H1 (cell line): ENCODE measurements around the gene PNPLA1. TPM values are rescaled to one million over a fixed set of nuclear protein-coding genes. Genes with fewer than 3 reads are reported as not detected.

Experiments used
- CTCF ChIA-PET: fragments of 300-600 bp; sonication (Branson Sonifier 250); formaldehyde crosslinking; loops from one replicate; lab custom pipeline; 2021; ENCODE audit not compliant: partially characterized antibody; lab: Charles Lee
- POLR2A ChIA-PET: fragments of 300-600 bp; sonication (Branson Sonifier 250); formaldehyde crosslinking; loops from one replicate; lab custom pipeline; 2021; ENCODE audit warnings: inconsistent platforms; ENCODE audit not compliant: partially characterized antibody; lab: Charles Lee
- DNase-seq, 2 experiments: peaks; one replicate each; pipeline versions ENCODE4 v3.0.0 to v3.0.0-alpha.2; 2010 to 2022; ENCODE audit warnings: low spot score in 2 of 2, low read depth in 1 of 2, mixed read lengths in 1 of 2
- FAIRE-seq: peaks from 2 replicates; lab custom pipeline; 2011; peaks lifted over from hg19 to GRCh38; lab: Jason Lieb, UNC
- H2AFZ ChIP-seq: 2 replicates; pipeline ENCODE4 v1.8.1; 2012; ENCODE audit warnings: low read length, inconsistent platforms
- H2AK5ac ChIP-seq: 2 replicates; pipeline ENCODE4 v1.6.1; 2013; ENCODE audit warnings: low read depth, low read length
- H2BK120ac ChIP-seq: replicated peaks from 2 replicates; pipeline ENCODE3; 2013; ENCODE audit warnings: low read depth, low read length, inconsistent platforms
- H2BK12ac ChIP-seq: 2 replicates; pipeline ENCODE4 v1.6.1; 2013; ENCODE audit warnings: low read depth, low read length
- H2BK15ac ChIP-seq: 2 replicates; pipeline ENCODE4 v1.6.1; 2013; ENCODE audit warnings: low read length
- H2BK20ac ChIP-seq: 2 replicates; pipeline ENCODE4 v1.6.1; 2013; ENCODE audit warnings: low read length
- H2BK5ac ChIP-seq: 2 replicates; pipeline ENCODE4 v1.6.1; 2013; ENCODE audit warnings: low read depth, low read length
- H3K14ac ChIP-seq: 2 replicates; pipeline ENCODE4 v1.6.1; 2013; ENCODE audit warnings: inconsistent platforms; ENCODE audit not compliant: insufficient read length
- H3K18ac ChIP-seq: 2 replicates; pipeline ENCODE4 v1.6.1; 2013; ENCODE audit warnings: low read length; ENCODE audit errors: extremely low read depth
- H3K23ac ChIP-seq: 2 replicates; pipeline ENCODE4 v1.6.1; 2013; ENCODE audit warnings: inconsistent platforms; ENCODE audit not compliant: insufficient read length
- H3K23me2 ChIP-seq: 2 replicates; pipeline ENCODE4 v1.6.1; 2013; ENCODE audit warnings: low read depth, low read length
- H3K27ac ChIP-seq: 2 replicates; pipeline ENCODE4 v1.6.1; 2011; ENCODE audit warnings: low read depth, low read length, inconsistent platforms
- H3K27me3 ChIP-seq, 4 experiments: replicated peaks in 1 of 4; 1 replicate in 1 of 4; 2 replicates in 3 of 4; pipeline versions ENCODE4 v1.6.1 to v1.8.1; 2011 to 2013; ENCODE audit warnings: low read length in 3 of 4, mild to moderate bottlenecking in 3 of 4, inconsistent platforms in 2 of 4, mixed read lengths in 2 of 4, moderate library complexity in 1 of 4; ENCODE audit not compliant: control insufficient read depth in 3 of 4, insufficient read depth in 3 of 4; ENCODE audit errors: extremely low read depth in 1 of 4
- H3K36me3 ChIP-seq, 4 experiments: 2 replicates each; pipeline versions ENCODE4 v1.6.1 to v1.8.1; 2011 to 2013; ENCODE audit warnings: mild to moderate bottlenecking in 4 of 4, low read length in 3 of 4, moderate library complexity in 2 of 4, control low read depth in 1 of 4, inconsistent platforms in 1 of 4; ENCODE audit not compliant: insufficient read depth in 4 of 4, control insufficient read depth in 2 of 4
- H3K4ac ChIP-seq: replicated peaks from 2 replicates; pipeline ENCODE3; 2013; ENCODE audit warnings: low read length, low read depth, mixed read lengths, inconsistent platforms; ENCODE audit not compliant: insufficient read length
- H3K4me1 ChIP-seq, 4 experiments: replicated peaks in 1 of 4; 1 replicate in 1 of 4; 2 replicates in 3 of 4; pipeline versions ENCODE4 v1.6.1 to v1.8.1; 2011 to 2013; ENCODE audit warnings: low read length in 3 of 4, inconsistent platforms in 2 of 4, mixed read lengths in 1 of 4; ENCODE audit not compliant: insufficient read depth in 4 of 4, control insufficient read depth in 3 of 4
- H3K4me2 ChIP-seq, 2 experiments: 2 replicates each; pipeline versions ENCODE4 v1.6.1 to v1.8.1; 2011 to 2013; ENCODE audit warnings: low read depth in 2 of 2, low read length in 2 of 2, control low read depth in 1 of 2, inconsistent platforms in 1 of 2, mild to moderate bottlenecking in 1 of 2; ENCODE audit not compliant: insufficient read depth in 1 of 2
- H3K4me3 ChIP-seq, 4 experiments: fragments of 200-600, 300-600 bp in 1 of 4; sonication (generic), shearing (Covaris generic), sonication (Bioruptor Twin) in 1 of 4; 2 replicates each; pipeline versions ENCODE4 v1.5.1 to v1.8.1; 2011 to 2016; ENCODE audit warnings: low read length in 4 of 4, low read depth in 3 of 4, control low read depth in 2 of 4, inconsistent platforms in 2 of 4, mild to moderate bottlenecking in 2 of 4, mixed read lengths in 1 of 4, moderate library complexity in 1 of 4; ENCODE audit not compliant: insufficient read depth in 2 of 4; ENCODE audit errors: extremely low read depth in 1 of 4
- H3K56ac ChIP-seq: replicated peaks from 2 replicates; pipeline ENCODE3; 2013; ENCODE audit warnings: low read depth, mild to moderate bottlenecking, mixed read lengths, low read length, inconsistent platforms; ENCODE audit not compliant: insufficient read length
- H3K79me1 ChIP-seq: 2 replicates; pipeline ENCODE4 v1.6.1; 2013; ENCODE audit warnings: low read depth, low read length, control low read depth
- H3K79me2 ChIP-seq, 2 experiments: 2 replicates each; pipeline versions ENCODE4 v1.6.1 to v1.8.1; 2012 to 2013; ENCODE audit warnings: low read length in 2 of 2, mild to moderate bottlenecking in 2 of 2, inconsistent platforms in 1 of 2; ENCODE audit not compliant: insufficient read depth in 2 of 2, control insufficient read depth in 1 of 2
- H3K9ac ChIP-seq, 4 experiments: replicated peaks in 1 of 4; 1 replicate in 1 of 4; 2 replicates in 3 of 4; pipeline versions ENCODE4 v1.6.1 to v1.8.1; 2011 to 2013; ENCODE audit warnings: low read depth in 3 of 4, low read length in 3 of 4, control low read depth in 2 of 4, mild to moderate bottlenecking in 2 of 4, moderate library complexity in 2 of 4, inconsistent platforms in 1 of 4; ENCODE audit errors: extremely low read depth in 1 of 4
- H3K9me3 ChIP-seq, 2 experiments: 2 replicates each; pipeline versions ENCODE4 v1.6.1 to v1.8.1; 2012 to 2013; ENCODE audit warnings: mild to moderate bottlenecking in 2 of 2, moderate library complexity in 2 of 2, control low read depth in 1 of 2, inconsistent platforms in 1 of 2, low read depth in 1 of 2, low read length in 1 of 2, mixed read lengths in 1 of 2; ENCODE audit not compliant: insufficient read depth in 2 of 2
- H4K20me1 ChIP-seq, 2 experiments: replicated peaks in 1 of 2; 2 replicates each; pipeline versions ENCODE3 to v1.8.1; 2011 to 2013; ENCODE audit warnings: inconsistent platforms in 2 of 2, low read length in 2 of 2, mild to moderate bottlenecking in 1 of 2; ENCODE audit not compliant: insufficient read depth in 2 of 2, control insufficient read depth in 1 of 2
- H4K5ac ChIP-seq: 2 replicates; pipeline ENCODE4 v1.6.1; 2013; ENCODE audit warnings: low read length, low read depth, mixed read lengths, inconsistent platforms; ENCODE audit not compliant: insufficient read length
- H4K8ac ChIP-seq: 2 replicates; pipeline ENCODE4 v1.8.0; 2013; ENCODE audit warnings: mild to moderate bottlenecking, moderate library complexity, low read length, inconsistent platforms; ENCODE audit not compliant: insufficient read depth; ENCODE audit errors: extremely low read depth
- H4K91ac ChIP-seq: replicated peaks from 2 replicates; pipeline ENCODE3; 2013; ENCODE audit warnings: low read length, mixed read lengths, inconsistent platforms; ENCODE audit not compliant: insufficient read length
- GTF2F1 ChIP-seq: IDR thresholded peaks from 2 replicates; pipeline ENCODE4 v1.6.1; 2012; ENCODE audit warnings: low read depth, low read length, improper control_type of control experiment, borderline replicate concordance
- HDAC2 ChIP-seq, 2 experiments: fragments of 300-600 bp in 1 of 2; sonication (generic) in 1 of 2; IDR thresholded peaks; 2 replicates each; pipeline ENCODE4 v1.6.1; 2011 to 2012; ENCODE audit warnings: low read depth in 2 of 2, low read length in 2 of 2, mild to moderate bottlenecking in 2 of 2, moderate library complexity in 2 of 2, borderline replicate concordance in 1 of 2, inconsistent platforms in 1 of 2
- KDM1A ChIP-seq: fragments of 200-600, 300-600 bp; sonication (generic); IDR thresholded peaks from 2 replicates; pipeline ENCODE4 v1.7.1; 2016; ENCODE audit warnings: mild to moderate bottlenecking, low read length, borderline replicate concordance
- NRF1 ChIP-seq: IDR thresholded peaks from 2 replicates; pipeline ENCODE4 v1.6.1; 2011; ENCODE audit warnings: mild to moderate bottlenecking, low read depth, low read length, improper control_type of control experiment
- WGBS, 2 experiments: shearing (Covaris generic) in 1 of 2; methylation state at CpG; one replicate each; pipeline versions ENCODE4 v1.1.6 to v1.1.7; 2013 to 2015; ENCODE audit warnings: low lambda C conversion rate in 2 of 2, mixed read lengths in 2 of 2, inconsistent platforms in 1 of 2, low coverage in 1 of 2, missing lambda C conversion rate in 1 of 2; ENCODE audit not compliant: insufficient replicate concordance in 2 of 2, insufficient coverage in 1 of 2, insufficient read length in 1 of 2; ENCODE audit errors: extremely low coverage in 1 of 2, missing lambda C conversion rate in 1 of 2; 5-methylcytosine and 5-hydroxymethylcytosine counted together
- polyA plus RNA-seq, 7 experiments: library from polyadenylated mRNA; depleted of rRNA in 3 of 7; stranded (reverse) in 5 of 7; unstranded in 2 of 7; fragments of >200 nt in 5 of 7; fragments of 200-250 nt in 2 of 7; gene quantifications; 1 replicate in 5 of 7; 2 replicates in 1 of 7; 4 replicates in 1 of 7; pipeline versions ENCODE4 v1.2.1 to v1.2.3, GENCODE V29; 2011 to 2013; ENCODE audit warnings: missing spikeins in 2 of 7, mixed read lengths in 2 of 7
- total RNA-seq: library from RNA; stranded (reverse); fragmentation: NEBNext Ultra II Directional; extraction: Animal tissue kit (Norgen Biotek cat#: 25700); gene quantifications from 2 replicates; pipeline ENCODE4 v1.2.1, GENCODE V29; 2021

Gene PNPLA1
- total and polyA plus RNA-seq, 2 of the 8 experiments (the other 6 are each of a cell fraction or from before 2014, with no cell fraction given): not detected

GRCh38 chr6:36352477-36353157 lies 82.8 kb downstream of the PNPLA1 start:
- Histone ChIP-seq H3K79me2 (no peaks in the 10 kb centered on the region), H3K36me3 (no peaks in the 10 kb centered on the region), H3K4me3 (no peak overlapping the region), H3K4me2 (no peak overlapping the region), H3K79me1 (no peaks in the 10 kb centered on the region), H3K9ac (no peak overlapping the region), H3K27ac (no peak overlapping the region), H4K20me1 (no peaks in the 10 kb centered on the region), H3K4me1 (no peaks in the 10 kb centered on the region), H3K27me3 (no peaks in the 10 kb centered on the region), H4K8ac (no peak overlapping the region), H4K91ac (no peak overlapping the region), H2BK5ac (no peak overlapping the region), H2BK12ac (no peak overlapping the region), H3K23ac (no peak overlapping the region), H2BK120ac (no peak overlapping the region), H4K5ac (no peak overlapping the region), H2AK5ac (no peak overlapping the region), H3K18ac (no peak overlapping the region), H2BK20ac (no peak overlapping the region), H3K4ac (no peak overlapping the region), H3K9me3 (no peaks in the 10 kb centered on the region), H3K23me2 (no peaks in the 10 kb centered on the region), H3K14ac (no peak overlapping the region), H3K56ac (no peak overlapping the region), H2BK15ac (no peak overlapping the region), H2AFZ (no peak overlapping the region)
- no peak; a peak in 1 of 4 replicates for TF ChIP-seq HDAC2 (IDR thresholded peaks at IDR 0.05; ENCODE audit: borderline replicate concordance in 1 of 2, low read depth in 2 of 2, low read length in 2 of 2)
- no peak for TF ChIP-seq NRF1
- no peak for TF ChIP-seq GTF2F1
- TF ChIP-seq KDM1A: peak; percentile 74; the same call in 1 of the 2 replicates
- DNase-seq: no peak
- POLR2A ChIA-PET: no interaction called here
- CTCF ChIA-PET: interaction anchor here (0.9 to 5.8 kb wide), 5 partner anchors 8 to 50 kb away, joined by 3 to 27 read pairs (median 8); no protein-coding TSS in a partner anchor
- WGBS, 2 experiments: 87% methylated on average over 8 of the region's 8 CpGs; no CpG with 5 or more reads in 1 of the 2 experiments
- FAIRE-seq: no peak
